KMS-11 (cell line): ENCODE measurements around the gene ABAT.

ENCODE experiments used
- H2AFZ ChIP-seq: fragments of 200-600 bp; sonication (generic); 2 replicates; pipeline ENCODE4 v1.6.1; 2016; ENCODE audit warnings: antibody characterized with exemption, mixed run types, low read depth
- H3K27ac ChIP-seq: fragments of 200-600 bp; sonication (generic); 2 replicates; pipeline ENCODE4 v1.6.1; 2016; ENCODE audit warnings: mild to moderate bottlenecking, mixed run types
- H3K27me3 ChIP-seq: fragments of 200-600 bp; sonication (generic); 2 replicates; pipeline ENCODE4 v1.6.1; 2017; ENCODE audit warnings: mild to moderate bottlenecking, low read depth, mixed run types, moderate library complexity; ENCODE audit not compliant: insufficient read depth
- H3K36me3 ChIP-seq: fragments of 200-600 bp; sonication (generic); 2 replicates; pipeline ENCODE4 v1.6.1; 2017; ENCODE audit warnings: mild to moderate bottlenecking, mixed run types; ENCODE audit not compliant: insufficient read depth
- H3K4me1 ChIP-seq: fragments of 200-600 bp; sonication (generic); 2 replicates; pipeline ENCODE4 v1.6.1; 2016; ENCODE audit warnings: mild to moderate bottlenecking, low read depth, mixed run types; ENCODE audit not compliant: poor library complexity, severe bottlenecking
- H3K4me2 ChIP-seq: fragments of 200-600 bp; sonication (generic); 2 replicates; pipeline ENCODE4 v1.7.0; 2016; ENCODE audit warnings: mild to moderate bottlenecking, mixed run types
- H3K4me3 ChIP-seq: fragments of 200-600 bp; sonication (generic); IDR thresholded peaks from 2 replicates; pipeline ENCODE4 v1.6.1; 2017; ENCODE audit warnings: low read depth, low read length, mixed read lengths; ENCODE audit not compliant: insufficient read depth
- H3K79me2 ChIP-seq: fragments of 200-600 bp; sonication (generic); 2 replicates; pipeline ENCODE4 v1.6.1; 2016; ENCODE audit warnings: low read depth, mixed run types; ENCODE audit not compliant: insufficient read depth
- H3K9ac ChIP-seq: fragments of 200-600 bp; sonication (generic); 2 replicates; pipeline ENCODE4 v1.6.1; 2016; ENCODE audit warnings: mild to moderate bottlenecking, mixed run types
- H4K20me1 ChIP-seq: fragments of 200-600 bp; sonication (generic); 2 replicates; pipeline ENCODE4 v1.6.1; 2016; ENCODE audit warnings: mild to moderate bottlenecking, mixed run types; ENCODE audit not compliant: insufficient read depth
- CTCF ChIP-seq: fragments of 200-600 bp; sonication (generic); conservative IDR thresholded peaks from 2 replicates; pipeline ENCODE4 v1.6.1; 2017; ENCODE audit warnings: low read depth, mild to moderate bottlenecking, antibody characterized with exemption, low read length, moderate library complexity, mixed read lengths

ABAT gene

DNA sequence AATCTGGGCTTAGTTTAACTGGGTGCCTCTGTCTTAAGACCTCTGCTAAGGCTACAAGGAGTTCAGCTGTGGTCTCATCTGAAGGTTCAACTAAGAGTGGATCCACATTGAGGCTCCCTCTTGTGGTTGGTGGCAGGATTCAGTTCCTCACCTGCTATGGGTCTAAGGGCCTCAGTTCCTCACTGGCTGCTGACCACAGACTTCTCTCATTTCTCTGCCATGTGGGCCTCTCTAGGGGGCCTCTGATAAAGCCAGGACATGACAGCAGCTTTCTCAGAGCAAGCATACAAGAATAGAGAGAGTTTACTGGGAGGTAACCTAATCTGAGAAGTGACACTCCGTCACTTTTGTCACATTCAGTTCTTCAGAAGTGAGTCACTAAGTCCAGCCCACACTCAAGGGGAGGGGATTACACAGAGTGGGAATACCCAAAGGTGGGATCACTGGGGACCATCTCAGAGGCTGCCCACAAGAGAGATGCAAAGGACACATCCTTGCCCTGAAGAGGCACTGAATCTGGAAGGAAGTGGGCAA is 19.2 kb upstream of the ABAT start:
- Histone ChIP-seq H3K4me2 (peak overlapping the region; percentile 2; the same call in 1 of the 2 replicates), H3K4me1 (peaks cover 15% of the 10 kb centered on the region)
- peak; percentile 51 for TF ChIP-seq CTCF

DNA sequence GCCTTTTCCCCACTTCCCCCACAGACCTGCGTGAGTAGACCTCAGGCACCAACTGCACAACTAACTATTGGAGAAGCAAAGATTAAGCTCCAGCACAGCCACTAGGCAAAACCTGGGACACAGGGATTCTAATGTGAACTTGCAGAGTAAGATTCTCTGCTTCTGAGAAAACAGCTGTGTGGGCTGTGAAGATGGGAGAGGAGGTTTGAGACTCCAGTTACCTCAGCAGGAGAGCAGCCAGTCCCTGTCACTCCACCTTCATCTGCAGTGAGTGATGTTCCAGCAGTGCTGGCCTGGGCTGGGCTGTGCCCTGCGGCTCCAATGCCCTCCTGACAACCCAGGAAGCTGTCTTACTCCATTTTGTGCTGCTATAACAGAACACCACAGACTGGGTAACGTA is 18.0 kb upstream of the ABAT start:
- Histone ChIP-seq H3K27me3 (no peaks in the 10 kb centered on the region), H3K4me2 (no peak overlapping the region), H3K4me1 (peaks cover 15% of the 10 kb centered on the region), H3K4me3 (no peak overlapping the region), H2AFZ (no peak overlapping the region), H3K9ac (no peak overlapping the region), H3K36me3 (no peaks in the 10 kb centered on the region), H3K27ac (no peak overlapping the region), H3K79me2 (no peaks in the 10 kb centered on the region), H4K20me1 (no peaks in the 10 kb centered on the region)
- no peak for TF ChIP-seq CTCF

More for the DNA sequence above, 19.2 kb upstream of the ABAT start:
- no peaks in the 10 kb centered on the region for H3K27me3 ChIP-seq
- no peak overlapping the region for H3K27ac ChIP-seq
- no peaks in the 10 kb centered on the region for H3K79me2 ChIP-seq
- H3K4me3 ChIP-seq: no peak overlapping the region
- no peaks in the 10 kb centered on the region for H3K36me3 ChIP-seq
- no peak overlapping the region for H2AFZ ChIP-seq
- no peaks in the 10 kb centered on the region for H4K20me1 ChIP-seq
- no peak overlapping the region for H3K9ac ChIP-seq

DNA sequence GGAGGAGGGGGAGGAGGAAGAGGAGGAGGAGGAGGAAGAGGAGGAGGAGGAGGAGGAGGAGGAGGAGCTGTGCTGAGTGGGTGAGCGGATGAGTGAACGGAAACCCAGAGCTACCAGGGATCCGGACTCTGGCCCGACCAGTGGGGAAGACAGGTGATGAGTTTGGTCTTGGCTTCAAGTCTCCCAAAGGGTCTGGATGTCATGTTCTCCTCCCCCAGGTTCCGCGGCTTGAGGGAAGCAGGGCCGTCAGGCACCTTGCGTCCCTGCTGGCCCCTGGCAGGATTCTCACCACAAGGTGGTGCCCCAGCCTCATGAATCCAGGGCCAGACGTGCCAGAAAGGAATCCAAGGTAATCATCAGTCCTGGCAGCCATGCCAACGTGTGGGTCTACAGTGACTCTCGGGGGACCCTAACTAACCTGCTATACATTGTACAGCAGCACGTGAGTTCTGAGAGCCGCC is 13.5 kb upstream of the ABAT start:
- Histone ChIP-seq H4K20me1 (no peaks in the 10 kb centered on the region), H3K27ac (no peak overlapping the region), H3K4me2 (no peak overlapping the region), H3K4me1 (no peaks in the 10 kb centered on the region), H3K27me3 (no peaks in the 10 kb centered on the region), H3K36me3 (no peaks in the 10 kb centered on the region), H3K79me2 (no peaks in the 10 kb centered on the region), H3K9ac (no peak overlapping the region), H3K4me3 (no peak overlapping the region), H2AFZ (no peak overlapping the region)
- TF ChIP-seq CTCF: peak; percentile 50

- H3K27ac ChIP-seq: no peak overlapping the region
- no peak overlapping the region for H3K9ac ChIP-seq
- H3K36me3 ChIP-seq: no peaks in the 10 kb centered on the region
- no peak overlapping the region for H3K4me3 ChIP-seq
- no peaks in the 10 kb centered on the region for H3K27me3 ChIP-seq
- H2AFZ ChIP-seq: no peak overlapping the region
- no peak overlapping the region for H3K4me2 ChIP-seq
- H3K79me2 ChIP-seq: no peaks in the 10 kb centered on the region
- H4K20me1 ChIP-seq: no peaks in the 10 kb centered on the region
- TF ChIP-seq CTCF: no peak
- no peaks in the 10 kb centered on the region for H3K4me1 ChIP-seq
Measured at GRCh38 chr16:8661703-8662102, 12.7 kb upstream of the ABAT start.
